MG63 (cell line): ENCODE results near the gene ARHGAP30. TPM values are rescaled to one million over a fixed set of nuclear protein-coding genes. Genes with fewer than 3 reads are reported as not detected.
"Not testable (repeated sequence)": the region's sequence is repeated elsewhere in the genome, so short reads cannot be mapped to it uniquely, and the experiment has no call there.

ENCODE experiments used
- DNase-seq: peaks from one replicate; pipeline ENCODE4 v3.0.0-alpha.2; 2020
- H3K27me3 ChIP-seq: fragments of 250-450 bp; sonication (Bioruptor Pico); 2 replicates; pipeline ENCODE4 v1.5.1; 2020; ENCODE audit warnings: mild to moderate bottlenecking, moderate library complexity
- H3K36me3 ChIP-seq: fragments of 250-450 bp; sonication (Bioruptor Pico); 2 replicates; pipeline ENCODE4 v1.5.1; 2020; ENCODE audit warnings: mild to moderate bottlenecking, moderate library complexity
- H3K4me3 ChIP-seq: fragments of 250-450 bp; sonication (Bioruptor Pico); 2 replicates; pipeline ENCODE4 v1.5.1; 2020; ENCODE audit warnings: mild to moderate bottlenecking, moderate library complexity
- H3K9me3 ChIP-seq: fragments of 250-450 bp; sonication (Bioruptor Pico); 2 replicates; pipeline ENCODE4 v1.5.1; 2020; ENCODE audit warnings: mild to moderate bottlenecking, moderate library complexity
- total RNA-seq: library from RNA; depleted of rRNA; stranded (reverse); fragments of >200 nt; shearing (Covaris generic); gene quantifications from 2 replicates; pipeline ENCODE4 v1.2.3, GENCODE V29; 2014; ENCODE audit warnings: low replicate concordance; rRNA removed

The ARHGAP30 gene
- total RNA-seq, 1 experiment from 2014 or later, result not detected

DNA sequence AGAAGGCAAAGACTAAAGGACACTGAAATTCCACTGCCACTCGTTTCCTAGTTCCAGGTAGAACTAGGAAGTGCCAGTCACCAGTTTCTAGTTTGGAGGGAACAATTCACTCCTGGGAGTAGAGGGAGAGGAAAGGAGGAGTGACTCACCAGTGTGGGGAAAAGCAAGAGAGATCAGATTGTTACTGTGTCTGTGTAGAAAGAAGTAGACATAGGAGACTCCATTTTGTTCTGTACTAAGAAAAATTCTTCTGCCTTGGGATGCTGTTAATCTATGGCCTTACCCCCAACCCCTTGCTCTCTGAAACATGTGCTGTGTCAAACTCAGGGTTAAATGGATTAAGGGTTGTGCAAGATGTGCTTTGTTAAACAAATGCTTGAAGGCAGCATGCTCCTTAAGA, 53.0 kb downstream of the ARHGAP30 start:
- H3K36me3 ChIP-seq, DNase-seq, H3K9me3 ChIP-seq, H3K4me3 ChIP-seq: not testable (repeated sequence)
- peaks cover 14% of the 10 kb centered on the region for H3K27me3 ChIP-seq

- no peaks in the 10 kb centered on the region for H3K36me3 ChIP-seq
- no peaks in the 10 kb centered on the region for H3K9me3 ChIP-seq
- DNase-seq, result peak; percentile 20
- no peaks in the 10 kb centered on the region for H3K27me3 ChIP-seq
- H3K4me3 ChIP-seq, result no peak overlapping the region
Observed at GRCh38 chr1:161013488-161014230, 56.0 kb downstream of the ARHGAP30 start.

DNA sequence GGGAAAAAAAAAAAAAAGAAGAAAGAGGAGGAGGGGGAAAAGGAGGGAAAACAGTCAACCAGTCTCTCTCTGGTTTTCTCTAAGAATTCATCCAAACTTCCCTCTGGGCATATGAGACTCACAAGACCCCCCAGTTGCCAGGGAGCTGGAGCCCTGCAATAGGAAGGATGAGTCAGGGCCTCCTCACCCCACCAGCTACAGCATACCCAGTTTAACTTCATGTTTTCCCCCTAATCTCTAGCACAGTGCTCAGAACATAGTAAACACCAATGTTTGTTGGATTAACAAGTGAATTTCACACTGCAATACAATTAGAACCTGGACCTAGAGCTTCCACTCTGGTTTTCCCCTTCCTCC, 56.6 kb downstream of the ARHGAP30 start:
- no peaks in the 10 kb centered on the region for H3K36me3 ChIP-seq
- DNase-seq, result no peak
- no peaks in the 10 kb centered on the region for H3K27me3 ChIP-seq
- no peak overlapping the region for H3K4me3 ChIP-seq
- H3K9me3 ChIP-seq, result no peaks in the 10 kb centered on the region

- Histone ChIP-seq H3K4me3 (no peak overlapping the region), H3K36me3 (no peaks in the 10 kb centered on the region), H3K9me3 (no peaks in the 10 kb centered on the region), H3K27me3 (no peaks in the 10 kb centered on the region)
- DNase-seq, result no peak
Observed at GRCh38 chr1:161012420-161012819, 57.3 kb downstream of the ARHGAP30 start.

GRCh38 chr1:161009602-161010211, 60.0 kb downstream of the ARHGAP30 start:
- DNase-seq, result no peak
- Histone ChIP-seq H3K9me3 (no peaks in the 10 kb centered on the region), H3K4me3 (no peak overlapping the region), H3K36me3 (no peaks in the 10 kb centered on the region), H3K27me3 (no peaks in the 10 kb centered on the region)

GRCh38 chr1:161008869-161009510, 60.7 kb downstream of the ARHGAP30 start:
- H3K4me3 ChIP-seq, result no peak overlapping the region
- H3K27me3 ChIP-seq, result no peaks in the 10 kb centered on the region
- no peak for DNase-seq
- H3K9me3 ChIP-seq, result no peaks in the 10 kb centered on the region
- H3K36me3 ChIP-seq, result no peaks in the 10 kb centered on the region

- H3K4me3 ChIP-seq, result no peak overlapping the region
- DNase-seq, result no peak
- no peaks in the 10 kb centered on the region for H3K9me3 ChIP-seq
- H3K27me3 ChIP-seq, result no peaks in the 10 kb centered on the region
- H3K36me3 ChIP-seq, result no peaks in the 10 kb centered on the region
Observed at GRCh38 chr1:161007369-161007768, 62.3 kb downstream of the ARHGAP30 start.

- Histone ChIP-seq H3K4me3 (no peak overlapping the region), H3K27me3 (no peaks in the 10 kb centered on the region), H3K36me3 (no peaks in the 10 kb centered on the region), H3K9me3 (no peaks in the 10 kb centered on the region)
- no peak for DNase-seq
Observed at GRCh38 chr1:161006563-161006962, 63.1 kb downstream of the ARHGAP30 start.

GRCh38 chr1:161001525-161001924, 68.2 kb downstream of the ARHGAP30 start:
- Histone ChIP-seq H3K36me3 (no peaks in the 10 kb centered on the region), H3K9me3 (no peaks in the 10 kb centered on the region), H3K4me3 (no peak overlapping the region), H3K27me3 (no peaks in the 10 kb centered on the region)
- no peak for DNase-seq

DNA sequence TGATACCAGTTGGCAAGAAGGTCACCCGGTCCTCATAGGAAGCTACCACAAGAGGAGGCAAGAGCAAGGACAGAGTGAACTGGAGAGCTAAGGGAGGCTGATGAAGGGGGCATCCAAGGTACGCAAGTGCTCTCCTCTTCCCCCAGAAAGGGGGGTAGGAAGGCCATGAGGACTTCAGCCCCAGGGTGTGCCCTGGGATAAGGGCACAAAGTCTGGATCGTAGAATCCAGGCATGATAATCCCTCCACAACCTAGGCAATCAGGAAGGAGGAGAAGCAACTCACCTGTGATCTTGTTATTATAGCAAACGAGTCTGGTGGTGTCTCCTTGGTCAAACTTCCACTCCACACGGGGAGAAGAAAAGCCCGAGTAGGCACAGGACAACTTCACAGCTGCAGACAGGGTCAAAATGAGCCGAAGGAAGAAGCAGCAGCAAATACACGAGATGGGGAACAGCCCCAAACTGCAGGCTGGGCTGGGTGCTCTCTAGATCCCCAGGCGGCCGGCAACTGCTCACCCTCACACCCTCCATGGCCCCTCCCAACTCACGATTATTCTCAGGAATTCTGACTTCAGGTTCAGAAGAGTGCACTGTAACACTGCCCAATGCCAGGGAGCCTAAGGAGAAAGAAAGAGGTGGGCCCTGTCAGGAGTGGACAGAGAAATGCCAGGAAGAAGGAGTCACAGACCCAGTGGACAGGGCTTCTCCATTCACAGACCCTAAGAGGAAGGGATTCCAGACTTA, 68.8 kb downstream of the ARHGAP30 start:
- no peaks in the 10 kb centered on the region for H3K9me3 ChIP-seq
- DNase-seq, result no peak
- H3K27me3 ChIP-seq, result no peaks in the 10 kb centered on the region

GRCh38 chr1:160999376-160999775, 70.3 kb downstream of the ARHGAP30 start:
- no peak overlapping the region for H3K4me3 ChIP-seq
- H3K36me3 ChIP-seq, result no peaks in the 10 kb centered on the region
- no peak for DNase-seq
- H3K27me3 ChIP-seq, result no peaks in the 10 kb centered on the region
- H3K9me3 ChIP-seq, result no peaks in the 10 kb centered on the region

More for the DNA sequence above, 68.8 kb downstream of the ARHGAP30 start:
- Histone ChIP-seq H3K4me3 (no peak overlapping the region), H3K36me3 (no peaks in the 10 kb centered on the region)

DNA sequence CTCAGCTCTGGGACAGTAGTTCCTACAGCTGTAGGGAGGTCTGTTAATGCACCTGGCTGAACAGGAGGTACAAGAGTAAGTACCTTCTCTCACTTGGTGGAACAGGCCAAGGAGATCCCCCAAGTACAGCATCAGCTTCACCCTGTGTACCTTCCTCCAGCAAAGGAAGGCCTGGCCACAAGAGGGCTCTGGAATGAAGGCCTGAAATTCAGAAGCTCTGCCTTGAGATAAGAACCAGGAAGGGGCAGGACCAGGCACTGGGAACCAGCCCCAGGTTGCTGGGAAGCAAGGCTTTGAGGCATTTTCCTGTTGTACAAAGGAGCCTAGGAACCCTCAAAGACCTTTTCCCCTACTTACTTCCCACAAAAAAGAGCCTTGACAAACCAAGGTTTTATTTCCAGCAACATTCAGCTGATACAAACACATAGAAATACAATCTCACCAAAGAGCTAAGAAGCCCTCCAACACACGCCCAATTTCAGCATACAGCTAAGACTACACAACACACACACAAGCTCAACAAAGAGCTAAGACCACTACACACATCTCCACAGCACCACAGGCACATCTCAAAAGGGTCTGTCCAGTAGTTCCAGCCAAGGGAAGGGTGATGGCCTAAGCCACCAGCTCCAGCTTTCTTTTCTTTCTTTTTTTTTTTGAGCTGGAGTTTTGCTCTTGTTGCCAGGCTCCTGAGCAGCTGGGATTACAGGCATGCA, 72.2 kb downstream of the ARHGAP30 start:
- no peaks in the 10 kb centered on the region for H3K27me3 ChIP-seq
- H3K36me3 ChIP-seq, result no peaks in the 10 kb centered on the region
- H3K4me3 ChIP-seq, result no peak overlapping the region
- no peaks in the 10 kb centered on the region for H3K9me3 ChIP-seq
- peak; percentile 59 for DNase-seq

Other genes with a start within 250 kb of the ARHGAP30 start
- not detected in 2 replicates for gene CD244, start 207.0 kb downstream of the ARHGAP30 start, total RNA-seq
- not detected in 2 replicates for gene ITLN1, start 184.7 kb downstream of the ARHGAP30 start, total RNA-seq
- not detected in 2 replicates for gene ITLN2, start 115.1 kb downstream of the ARHGAP30 start, total RNA-seq
- 0.22 and 1.7 TPM in 2 replicates for gene F11R, start 48.7 kb downstream of the ARHGAP30 start, total RNA-seq
- not detected in 2 replicates for gene TSTD1, start 30.9 kb downstream of the ARHGAP30 start, total RNA-seq
- 102 and 103 TPM in 2 replicates for gene USF1, start 23.9 kb downstream of the ARHGAP30 start, total RNA-seq
- gene NECTIN4, start 19.7 kb upstream of the ARHGAP30 start, total RNA-seq, result not detected in 2 replicates
- not detected in 2 replicates for gene KLHDC9, start 28.5 kb upstream of the ARHGAP30 start, total RNA-seq
- 32.6 and 36.1 TPM in 2 replicates for gene PFDN2, start 48.1 kb upstream of the ARHGAP30 start, total RNA-seq
- gene NIT1, start 48.2 kb upstream of the ARHGAP30 start, total RNA-seq, result 8.9 and 14.1 TPM in 2 replicates
- gene DEDD, start 62.8 kb upstream of the ARHGAP30 start, total RNA-seq, result 33.2 and 39.8 TPM in 2 replicates
- gene UFC1, start 84.1 kb upstream of the ARHGAP30 start, total RNA-seq, result 118 and 178 TPM in 2 replicates
- 3.5 and 4.2 TPM in 2 replicates for gene USP21, start 89.6 kb upstream of the ARHGAP30 start, total RNA-seq
- 7.9 and 40.3 TPM in 2 replicates for gene PPOX, start 96.5 kb upstream of the ARHGAP30 start, total RNA-seq
- gene B4GALT3, start 107.6 kb upstream of the ARHGAP30 start, total RNA-seq, result 20.5 and 25.7 TPM in 2 replicates
- gene ADAMTS4, start 129.2 kb upstream of the ARHGAP30 start, total RNA-seq, result 3.6 and 5.2 TPM in 2 replicates
- 129 and 194 TPM in 2 replicates for gene NDUFS2, start 132.5 kb upstream of the ARHGAP30 start, total RNA-seq
- gene FCER1G, start 145.4 kb upstream of the ARHGAP30 start, total RNA-seq, result 5.3 TPM in 1 of 2 replicates, not detected in the other
- not detected in 2 replicates for gene APOA2, start 153.7 kb upstream of the ARHGAP30 start, total RNA-seq
- 24.0 and 39.6 TPM in 2 replicates for gene TOMM40L, start 156.2 kb upstream of the ARHGAP30 start, total RNA-seq
- not detected in 2 replicates for gene NR1I3, start 168.3 kb upstream of the ARHGAP30 start, total RNA-seq
- gene PCP4L1, start 188.9 kb upstream of the ARHGAP30 start, total RNA-seq, result not detected in 2 replicates
- gene MPZ, start 240.1 kb upstream of the ARHGAP30 start, total RNA-seq, result 0.07 TPM in 1 of 2 replicates, not detected in the other
- 466 and 501 TPM in 2 replicates for gene SDHC, start 244.5 kb upstream of the ARHGAP30 start, total RNA-seq